Measurements from ENCODE around the gene TIMM22. TPM values are rescaled to one million over a fixed set of nuclear protein-coding genes. Genes with fewer than 3 reads are reported as not detected.

The TIMM22 gene
- total RNA-seq, 1 experiment from 2014 or later = 14.0 TPM

DNA sequence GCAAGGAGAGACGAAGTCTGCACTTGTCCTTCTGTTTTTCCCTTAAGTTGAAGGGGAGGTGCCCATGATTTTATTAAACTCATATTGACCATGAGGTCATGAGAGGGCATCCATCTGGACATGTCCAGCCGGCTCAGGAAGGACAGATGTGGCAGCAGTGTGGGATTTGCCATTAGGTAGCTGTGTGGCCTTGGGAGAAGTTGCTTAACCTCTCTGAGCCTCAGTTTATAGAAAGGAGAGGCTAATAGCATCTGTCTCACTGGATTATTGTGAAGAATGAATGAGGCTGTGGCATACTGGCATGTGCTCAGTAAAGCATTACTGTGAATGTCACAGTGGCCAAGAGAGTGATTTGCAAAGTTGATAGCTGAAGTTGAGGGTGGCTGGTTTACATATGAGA, 1.2 kb downstream of the TIMM22 start:
- Histone ChIP-seq H2AFZ (ENCODE audit: low read depth, low read length, poor library complexity, severe bottlenecking) (no peak overlapping the region), H3K27me3 (ENCODE audit: insufficient read depth, low read length) (no peaks in the 10 kb centered on the region), H4K20me1 (ENCODE audit: insufficient read depth) (peaks cover 4% of the 10 kb centered on the region; the same call in 1 of the 2 replicates), H3K9me2 (ENCODE audit: insufficient read depth) (no peaks in the 10 kb centered on the region), H3K36me3 (ENCODE audit: control insufficient read depth in 1 of 2, insufficient read depth in 2 of 2, low read length in 2 of 2) (peaks cover 21 to 29% of the 10 kb centered on the region in 2 experiments), H3K4me1 (ENCODE audit: control insufficient read depth in 1 of 2, insufficient read depth in 2 of 2, low read length in 2 of 2) (peaks cover 8 to 19% of the 10 kb centered on the region in 2 experiments; a peak in 3 of 4 replicates), H3K79me2 (ENCODE audit: insufficient read depth, low read length) (peaks cover 34% of the 10 kb centered on the region), H3K9ac (ENCODE audit: low read length) (peak overlapping the region; percentile 99), H3K9me3 (ENCODE audit: control insufficient read depth in 1 of 2, insufficient read depth in 1 of 2, low read depth in 1 of 2, low read length in 2 of 2) (peaks cover 0 to 7% of the 10 kb centered on the region in 2 experiments; a peak in 1 of 4 replicates), H3K4me2 (ENCODE audit: low read length) (peak overlapping the region; percentile 79), H3K4me3 (replicated peaks in 1 of 2; ENCODE audit: low read depth in 1 of 2, low read length in 2 of 2) (peak overlapping the region; percentile 99 to 100), H3K27ac (ENCODE audit: low read depth, low read length) (no peak overlapping the region)
- ChIA-PET CTCF (interaction anchor here (2.4 to 2.9 kb wide), 2 partner anchors 17 to 58 kb away, joined by 14 to 29 read pairs; partner anchors contain the start of gene NXN), POLR2A (no interaction called here), RAD21 (ENCODE audit: low non-redundant PET in 1 of 2, low total read pairs in 2 of 2, uncharacterized antibody in 2 of 2, unreplicated experiment in 2 of 2) (no interaction called here)
- BruUV-seq (replicated peaks) = no TSS peak
- ATAC-seq = no peak
- TF ChIP-seq CBX3 (IDR thresholded peaks at IDR 0.05; ENCODE audit: low read depth) = no peak
- TF ChIP-seq ZFX (IDR thresholded peaks at IDR 0.05) = no peak
- TF ChIP-seq, protein P1, sequence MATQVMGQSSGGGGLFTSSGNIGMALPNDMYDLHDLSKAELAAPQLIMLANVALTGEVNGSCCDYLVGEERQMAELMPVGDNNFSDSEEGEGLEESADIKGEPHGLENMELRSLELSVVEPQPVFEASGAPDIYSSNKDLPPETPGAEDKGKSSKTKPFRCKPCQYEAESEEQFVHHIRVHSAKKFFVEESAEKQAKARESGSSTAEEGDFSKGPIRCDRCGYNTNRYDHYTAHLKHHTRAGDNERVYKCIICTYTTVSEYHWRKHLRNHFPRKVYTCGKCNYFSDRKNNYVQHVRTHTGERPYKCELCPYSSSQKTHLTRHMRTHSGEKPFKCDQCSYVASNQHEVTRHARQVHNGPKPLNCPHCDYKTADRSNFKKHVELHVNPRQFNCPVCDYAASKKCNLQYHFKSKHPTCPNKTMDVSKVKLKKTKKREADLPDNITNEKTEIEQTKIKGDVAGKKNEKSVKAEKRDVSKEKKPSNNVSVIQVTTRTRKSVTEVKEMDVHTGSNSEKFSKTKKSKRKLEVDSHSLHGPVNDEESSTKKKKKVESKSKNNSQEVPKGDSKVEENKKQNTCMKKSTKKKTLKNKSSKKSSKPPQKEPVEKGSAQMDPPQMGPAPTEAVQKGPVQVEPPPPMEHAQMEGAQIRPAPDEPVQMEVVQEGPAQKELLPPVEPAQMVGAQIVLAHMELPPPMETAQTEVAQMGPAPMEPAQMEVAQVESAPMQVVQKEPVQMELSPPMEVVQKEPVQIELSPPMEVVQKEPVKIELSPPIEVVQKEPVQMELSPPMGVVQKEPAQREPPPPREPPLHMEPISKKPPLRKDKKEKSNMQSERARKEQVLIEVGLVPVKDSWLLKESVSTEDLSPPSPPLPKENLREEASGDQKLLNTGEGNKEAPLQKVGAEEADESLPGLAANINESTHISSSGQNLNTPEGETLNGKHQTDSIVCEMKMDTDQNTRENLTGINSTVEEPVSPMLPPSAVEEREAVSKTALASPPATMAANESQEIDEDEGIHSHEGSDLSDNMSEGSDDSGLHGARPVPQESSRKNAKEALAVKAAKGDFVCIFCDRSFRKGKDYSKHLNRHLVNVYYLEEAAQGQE (IDR thresholded peaks at IDR 0.05; ENCODE audit: low read depth) = no peak
- no peak for TF ChIP-seq ZNF274 (IDR thresholded peaks at IDR 0.05; ENCODE audit: low read depth, low read length)
- no peak for TF ChIP-seq ELF1 (IDR thresholded peaks at IDR 0.05; ENCODE audit: borderline replicate concordance, low read depth)
- TF ChIP-seq, protein P2, sequence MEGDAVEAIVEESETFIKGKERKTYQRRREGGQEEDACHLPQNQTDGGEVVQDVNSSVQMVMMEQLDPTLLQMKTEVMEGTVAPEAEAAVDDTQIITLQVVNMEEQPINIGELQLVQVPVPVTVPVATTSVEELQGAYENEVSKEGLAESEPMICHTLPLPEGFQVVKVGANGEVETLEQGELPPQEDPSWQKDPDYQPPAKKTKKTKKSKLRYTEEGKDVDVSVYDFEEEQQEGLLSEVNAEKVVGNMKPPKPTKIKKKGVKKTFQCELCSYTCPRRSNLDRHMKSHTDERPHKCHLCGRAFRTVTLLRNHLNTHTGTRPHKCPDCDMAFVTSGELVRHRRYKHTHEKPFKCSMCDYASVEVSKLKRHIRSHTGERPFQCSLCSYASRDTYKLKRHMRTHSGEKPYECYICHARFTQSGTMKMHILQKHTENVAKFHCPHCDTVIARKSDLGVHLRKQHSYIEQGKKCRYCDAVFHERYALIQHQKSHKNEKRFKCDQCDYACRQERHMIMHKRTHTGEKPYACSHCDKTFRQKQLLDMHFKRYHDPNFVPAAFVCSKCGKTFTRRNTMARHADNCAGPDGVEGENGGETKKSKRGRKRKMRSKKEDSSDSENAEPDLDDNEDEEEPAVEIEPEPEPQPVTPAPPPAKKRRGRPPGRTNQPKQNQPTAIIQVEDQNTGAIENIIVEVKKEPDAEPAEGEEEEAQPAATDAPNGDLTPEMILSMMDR (IDR thresholded peaks at IDR 0.05 in 2 of 3, conservative IDR thresholded peaks at IDR 0.05 in 1 of 3; ENCODE audit: borderline replicate concordance in 1 of 3, insufficient read depth in 1 of 3, low read depth in 2 of 3, low read length in 2 of 3) = no peak
- TF ChIP-seq POLR2AphosphoS5 (IDR thresholded peaks at IDR 0.05; ENCODE audit: low read depth, low read length) = no peak
- TF ChIP-seq FOSL1 (IDR thresholded peaks at IDR 0.05; ENCODE audit: low read depth) = no peak
- TF ChIP-seq CEBPB (IDR thresholded peaks at IDR 0.05; ENCODE audit: low read depth) = no peak
- no peak for TF ChIP-seq EZH2phosphoT487 (IDR thresholded peaks at IDR 0.05; ENCODE audit: borderline replicate concordance)
- TF ChIP-seq, protein P3, sequence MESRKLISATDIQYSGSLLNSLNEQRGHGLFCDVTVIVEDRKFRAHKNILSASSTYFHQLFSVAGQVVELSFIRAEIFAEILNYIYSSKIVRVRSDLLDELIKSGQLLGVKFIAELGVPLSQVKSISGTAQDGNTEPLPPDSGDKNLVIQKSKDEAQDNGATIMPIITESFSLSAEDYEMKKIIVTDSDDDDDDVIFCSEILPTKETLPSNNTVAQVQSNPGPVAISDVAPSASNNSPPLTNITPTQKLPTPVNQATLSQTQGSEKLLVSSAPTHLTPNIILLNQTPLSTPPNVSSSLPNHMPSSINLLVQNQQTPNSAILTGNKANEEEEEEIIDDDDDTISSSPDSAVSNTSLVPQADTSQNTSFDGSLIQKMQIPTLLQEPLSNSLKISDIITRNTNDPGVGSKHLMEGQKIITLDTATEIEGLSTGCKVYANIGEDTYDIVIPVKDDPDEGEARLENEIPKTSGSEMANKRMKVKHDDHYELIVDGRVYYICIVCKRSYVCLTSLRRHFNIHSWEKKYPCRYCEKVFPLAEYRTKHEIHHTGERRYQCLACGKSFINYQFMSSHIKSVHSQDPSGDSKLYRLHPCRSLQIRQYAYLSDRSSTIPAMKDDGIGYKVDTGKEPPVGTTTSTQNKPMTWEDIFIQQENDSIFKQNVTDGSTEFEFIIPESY (IDR thresholded peaks at IDR 0.05; ENCODE audit: extremely low read depth, insufficient replicate concordance, low read length) = no peak
- no peak for TF ChIP-seq EZH2 (IDR thresholded peaks at IDR 0.05)
- TF ChIP-seq, protein P4, sequence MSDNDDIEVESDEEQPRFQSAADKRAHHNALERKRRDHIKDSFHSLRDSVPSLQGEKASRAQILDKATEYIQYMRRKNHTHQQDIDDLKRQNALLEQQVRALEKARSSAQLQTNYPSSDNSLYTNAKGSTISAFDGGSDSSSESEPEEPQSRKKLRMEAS (IDR thresholded peaks at IDR 0.05) = no peak
- TF ChIP-seq JUND (IDR thresholded peaks at IDR 0.05) = no peak
- DNase-seq (ENCODE audit: low read depth, low spot score) = no peak
- intact Hi-C loops (cut with micrococcal nuclease) = loop anchor here (5.0 kb wide), 2 partner anchors 586 to 856 kb away; a partner anchor contains a TSS

All from HCT116 (cell line).